GM18511 (cell line): Measurements from ENCODE around the gene VAX1.
"Not testable (repeated sequence)": the region's sequence is repeated elsewhere in the genome, so short reads cannot be mapped to it uniquely, and the experiment has no call there.

Experiments
- ATAC-seq: cut with Tn5 transposase; IDR thresholded peaks from one replicate; pipeline ENCODE4 v1.9.1; 2021; ENCODE audit warnings: mild to moderate bottlenecking, moderate library complexity; ENCODE audit not compliant: unreplicated experiment

Gene VAX1

GRCh38 chr10:117084421-117085246 lies 53.4 kb downstream of the VAX1 start:
- not testable (repeated sequence) for ATAC-seq
